HuH-7.5 (cell line): ENCODE results near the gene NEUROD2.
A peak's percentile ranks its signal among the peaks of the same experiment; 100 is the strongest.

Source experiments
- DNase-seq: peaks from one replicate; pipeline ENCODE4 v3.0.0; 2011; ENCODE audit warnings: low spot score

NEUROD2 gene

GRCh38 chr17:39607851-39608130 is at the start of gene NEUROD2:
NEUROD2 (minus strand) TSS chr17:39607920; CDS start chr17:39606599, 1,321 bp downstream.
- no peak for DNase-seq

- DNase-seq: no peak
Observed at GRCh38 chr17:39655105-39655504, 47.4 kb upstream of the NEUROD2 start.

- peak; percentile 86 for DNase-seq
Observed at GRCh38 chr17:39653662-39654331, 46.1 kb upstream of the NEUROD2 start.

GRCh38 chr17:39653316-39653661 is 45.6 kb upstream of the NEUROD2 start:
- DNase-seq: no peak

GRCh38 chr17:39652587-39653315 is 45.0 kb upstream of the NEUROD2 start:
- no peak for DNase-seq

- no peak for DNase-seq
Observed at GRCh38 chr17:39651923-39652586, 44.3 kb upstream of the NEUROD2 start.

GRCh38 chr17:39650121-39650579 is 42.4 kb upstream of the NEUROD2 start:
- no peak for DNase-seq

- DNase-seq: no peak
Observed at GRCh38 chr17:39648616-39649366, 41.1 kb upstream of the NEUROD2 start.

- no peak for DNase-seq
Observed at GRCh38 chr17:39647256-39647655, 39.5 kb upstream of the NEUROD2 start.

- DNase-seq: no peak
Observed at GRCh38 chr17:39643271-39643670, 35.6 kb upstream of the NEUROD2 start.

- no peak for DNase-seq
Observed at GRCh38 chr17:39642291-39643074, 34.8 kb upstream of the NEUROD2 start.

- no peak for DNase-seq
Observed at GRCh38 chr17:39641883-39642282, 34.2 kb upstream of the NEUROD2 start.

GRCh38 chr17:39641097-39641496 is 33.4 kb upstream of the NEUROD2 start:
- no peak for DNase-seq

GRCh38 chr17:39640591-39641031 is 32.9 kb upstream of the NEUROD2 start:
- no peak for DNase-seq

- DNase-seq: no peak
Observed at GRCh38 chr17:39639566-39640458, 32.1 kb upstream of the NEUROD2 start.

- DNase-seq: no peak
Observed at GRCh38 chr17:39639043-39639442, 31.3 kb upstream of the NEUROD2 start.

- no peak for DNase-seq
Observed at GRCh38 chr17:39638317-39638716, 30.6 kb upstream of the NEUROD2 start.

GRCh38 chr17:39636927-39637736 is 29.4 kb upstream of the NEUROD2 start, which contains the start of gene STARD3:
STARD3 (plus strand) TSS chr17:39637144; CDS start chr17:39653532, 16,388 bp downstream.
- peak; percentile 92 for DNase-seq

GRCh38 chr17:39636587-39636926 is 28.8 kb upstream of the NEUROD2 start:
- no peak for DNase-seq
